GM12878 (cell line): ENCODE measurements around the gene RBL2.

Experiments used
- CTCF ChIP-seq, 3 experiments: IDR thresholded peaks in 2 of 3; conservative IDR thresholded peaks in 1 of 3; 2 replicates each; pipeline ENCODE4 v1.5.1; 2011; ENCODE audit warnings: low read depth in 3 of 3, low read length in 3 of 3, mild to moderate bottlenecking in 3 of 3, control low read depth in 2 of 3, moderate library complexity in 2 of 3, inconsistent platforms in 1 of 3, mixed read lengths in 1 of 3; ENCODE audit not compliant: control insufficient read depth in 2 of 3, insufficient read depth in 1 of 3; ENCODE audit errors: extremely low read depth in 1 of 3
- IRF5 ChIP-seq: fragments of 450-650 bp; IDR thresholded peaks from 2 replicates; pipeline ENCODE4 v1.6.1; 2017; ENCODE audit warnings: borderline replicate concordance
- JUND ChIP-seq: IDR thresholded peaks from 2 replicates; pipeline ENCODE4 v1.6.1; 2012; ENCODE audit warnings: low read depth, mild to moderate bottlenecking, low read length, improper control_type of control experiment, moderate library complexity
- RAD21 ChIP-seq: IDR thresholded peaks from 2 replicates; pipeline ENCODE4 v1.6.1; 2011; ENCODE audit warnings: mild to moderate bottlenecking, low read depth, low read length, moderate library complexity; ENCODE audit not compliant: insufficient read depth
- REST ChIP-seq: IDR thresholded peaks from 2 replicates; pipeline ENCODE4 v1.6.1; 2012; ENCODE audit warnings: mild to moderate bottlenecking, low read depth, low read length
- USF1 ChIP-seq: IDR thresholded peaks from 2 replicates; pipeline ENCODE4 v1.6.1; 2011; ENCODE audit warnings: borderline replicate concordance, low read depth, mild to moderate bottlenecking, moderate library complexity, mixed read lengths, low read length; ENCODE audit not compliant: insufficient read depth; ENCODE audit errors: extremely low read length

GRCh38 chr16:53417976-53418375 is 16.3 kb upstream of the RBL2 start:
- TF ChIP-seq JUND (no peak), REST (no peak), RAD21 (no peak), IRF5 (no peak), CTCF (IDR thresholded peaks at IDR 0.05 in 2 of 3, conservative IDR thresholded peaks at IDR 0.05 in 1 of 3; ENCODE audit: control insufficient read depth in 2 of 3, extremely low read depth in 1 of 3, insufficient read depth in 1 of 3, low read depth in 3 of 3, low read length in 3 of 3) (no peak), USF1 (no peak)
